SK-N-SH treated with all-trans-retinoic acid at 6 μM for 48 hours (cell line): ENCODE results near the gene ESAM.
A peak's percentile ranks its signal among the peaks of the same experiment; 100 is the strongest.

Experiments
- ATAC-seq: fragments of 200-7000 bp; cut with Tn5 transposase; 3 replicates; pipeline ENCODE4 v1.9.1; 2020; ENCODE audit warnings: mild to moderate bottlenecking, moderate library complexity
- ARNTL ChIP-seq: fragments of 450-650 bp; formaldehyde crosslinking; IDR thresholded peaks from 2 replicates; pipeline ENCODE4 v1.5.0; 2020; ENCODE audit warnings: low read depth, mild to moderate bottlenecking, moderate library complexity, borderline replicate concordance
- BACH2 ChIP-seq: fragments of 250-450 bp; sonication (Bioruptor Pico); IDR thresholded peaks from 2 replicates; pipeline ENCODE4 v1.9.0; 2021; ENCODE audit warnings: mild to moderate bottlenecking, borderline replicate concordance
- CSDC2 ChIP-seq: fragments of 250-450 bp; sonication (Bioruptor Pico); IDR thresholded peaks from 2 replicates; pipeline ENCODE4 v1.5.0; 2020; ENCODE audit warnings: mild to moderate bottlenecking, moderate library complexity
- ESRRG ChIP-seq: fragments of 250-450 bp; sonication (Bioruptor Pico); IDR thresholded peaks from 2 replicates; pipeline ENCODE4 v1.6.1; 2021; ENCODE audit warnings: mild to moderate bottlenecking
- GLIS3 ChIP-seq: fragments of 250-450 bp; sonication (Bioruptor Pico); IDR thresholded peaks from 2 replicates; pipeline ENCODE4 v1.5.0; 2020; ENCODE audit warnings: mild to moderate bottlenecking, moderate library complexity
- ISL1 ChIP-seq: fragments of 250-450 bp; sonication (Bioruptor Pico); IDR thresholded peaks from 2 replicates; pipeline ENCODE4 v2.1.2; 2022; ENCODE audit warnings: mild to moderate bottlenecking, moderate library complexity
- PPARA ChIP-seq: fragments of 250-450 bp; sonication (Bioruptor Pico); IDR thresholded peaks from 2 replicates; pipeline ENCODE4 v1.5.0; 2020; ENCODE audit warnings: mild to moderate bottlenecking, borderline replicate concordance
- RARB ChIP-seq: fragments of 250-450 bp; sonication (Bioruptor Pico); IDR thresholded peaks from 2 replicates; pipeline ENCODE4 v1.8.0; 2021; ENCODE audit warnings: mild to moderate bottlenecking, moderate library complexity
- SNAI2 ChIP-seq: fragments of 250-450 bp; sonication (Bioruptor Pico); IDR thresholded peaks from 2 replicates; pipeline ENCODE4 v1.5.0; 2020; ENCODE audit warnings: mild to moderate bottlenecking, moderate library complexity
- TCF4 ChIP-seq: fragments of 250-450 bp; sonication (Bioruptor Pico); IDR thresholded peaks from 2 replicates; pipeline ENCODE4 v1.8.0; 2021; ENCODE audit warnings: mild to moderate bottlenecking, moderate library complexity, borderline replicate concordance
- TOX ChIP-seq: fragments of 250-450 bp; sonication (Bioruptor Pico); IDR thresholded peaks from 2 replicates; pipeline ENCODE4 v1.8.0; 2021; ENCODE audit warnings: mild to moderate bottlenecking, moderate library complexity, borderline replicate concordance
- ZC3H10 ChIP-seq: fragments of 250-450 bp; sonication (Bioruptor Pico); IDR thresholded peaks from 2 replicates; pipeline ENCODE4 v1.5.1; 2021; ENCODE audit warnings: mild to moderate bottlenecking, moderate library complexity
- ZFP3 ChIP-seq: fragments of 250-450 bp; sonication (Bioruptor Pico); IDR thresholded peaks from 2 replicates; pipeline ENCODE4 v1.5.0; 2020; ENCODE audit warnings: mild to moderate bottlenecking, moderate library complexity
- ZFP30 ChIP-seq: fragments of 450-650 bp; formaldehyde crosslinking; IDR thresholded peaks from 2 replicates; pipeline ENCODE4 v1.5.0; 2022; ENCODE audit warnings: mild to moderate bottlenecking, moderate library complexity
- ZNF565 ChIP-seq: fragments of 450-650 bp; formaldehyde crosslinking; conservative IDR thresholded peaks from 2 replicates; pipeline ENCODE4 v1.5.0; 2020; ENCODE audit warnings: low read depth, mild to moderate bottlenecking, moderate library complexity
- ZNF70 ChIP-seq: fragments of 450-650 bp; formaldehyde crosslinking; IDR thresholded peaks from 2 replicates; pipeline ENCODE4 v1.5.0; 2020; ENCODE audit warnings: mild to moderate bottlenecking, moderate library complexity
- ZNF8 ChIP-seq: fragments of 450-650 bp; formaldehyde crosslinking; IDR thresholded peaks from 2 replicates; pipeline ENCODE4 v1.5.0; 2020; ENCODE audit warnings: mild to moderate bottlenecking, moderate library complexity
- TF ChIP-seq, protein P1 (sequence below): fragments of 250-450 bp; sonication (Bioruptor Pico); IDR thresholded peaks from 2 replicates; pipeline ENCODE4 v1.5.1; 2020; ENCODE audit warnings: low read depth, mild to moderate bottlenecking, moderate library complexity
- TF ChIP-seq, protein P2 (sequence below): fragments of 250-450 bp; sonication (Bioruptor Pico); IDR thresholded peaks from 2 replicates; pipeline ENCODE4 v1.8.0; 2021; ENCODE audit warnings: low read depth, mild to moderate bottlenecking, moderate library complexity, borderline replicate concordance
- TF ChIP-seq, protein P3 (sequence below): fragments of 250-450 bp; sonication (Bioruptor Pico); IDR thresholded peaks from 2 replicates; pipeline ENCODE4 v1.8.0; 2020; ENCODE audit warnings: mild to moderate bottlenecking, moderate library complexity, borderline replicate concordance

The ESAM gene

DNA sequence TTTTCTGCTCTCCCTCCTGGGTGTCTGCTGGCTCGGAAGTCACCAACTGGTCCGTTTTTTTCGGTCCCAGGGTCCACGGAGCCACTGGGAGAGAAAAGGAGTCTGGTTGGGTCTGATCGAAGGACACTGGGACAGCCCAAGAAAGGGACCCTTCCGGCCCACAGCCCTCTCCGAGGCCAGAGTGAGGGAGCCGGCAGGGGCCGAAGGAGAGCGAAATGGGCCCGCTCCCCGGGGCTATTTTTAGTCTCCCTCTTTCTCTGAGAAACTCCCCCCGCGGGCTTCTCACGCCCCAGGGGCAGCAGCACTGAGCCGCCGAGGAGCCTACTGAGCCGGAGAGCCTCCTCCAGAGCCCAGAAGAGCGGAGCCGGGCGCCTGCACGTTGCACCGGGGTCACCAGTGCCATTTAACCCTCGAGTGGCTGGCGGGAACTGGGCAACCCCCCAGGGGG lies 1.9 kb downstream of the ESAM start:
- TF ChIP-seq ZFP3 (CRISPR knock-in tag) (no peak), ZNF70 (CRISPR knock-in tag) (no peak), TCF4 (CRISPR knock-in tag) (no peak), SNAI2 (CRISPR knock-in tag) (no peak), ESRRG (CRISPR knock-in tag) (no peak), ARNTL (CRISPR knock-in tag) (no peak), CSDC2 (CRISPR knock-in tag) (no peak), ZNF8 (CRISPR knock-in tag) (no peak), ZFP30 (CRISPR knock-in tag) (no peak), PPARA (no peak), GLIS3 (CRISPR knock-in tag) (no peak)
- ATAC-seq = no peak

DNA sequence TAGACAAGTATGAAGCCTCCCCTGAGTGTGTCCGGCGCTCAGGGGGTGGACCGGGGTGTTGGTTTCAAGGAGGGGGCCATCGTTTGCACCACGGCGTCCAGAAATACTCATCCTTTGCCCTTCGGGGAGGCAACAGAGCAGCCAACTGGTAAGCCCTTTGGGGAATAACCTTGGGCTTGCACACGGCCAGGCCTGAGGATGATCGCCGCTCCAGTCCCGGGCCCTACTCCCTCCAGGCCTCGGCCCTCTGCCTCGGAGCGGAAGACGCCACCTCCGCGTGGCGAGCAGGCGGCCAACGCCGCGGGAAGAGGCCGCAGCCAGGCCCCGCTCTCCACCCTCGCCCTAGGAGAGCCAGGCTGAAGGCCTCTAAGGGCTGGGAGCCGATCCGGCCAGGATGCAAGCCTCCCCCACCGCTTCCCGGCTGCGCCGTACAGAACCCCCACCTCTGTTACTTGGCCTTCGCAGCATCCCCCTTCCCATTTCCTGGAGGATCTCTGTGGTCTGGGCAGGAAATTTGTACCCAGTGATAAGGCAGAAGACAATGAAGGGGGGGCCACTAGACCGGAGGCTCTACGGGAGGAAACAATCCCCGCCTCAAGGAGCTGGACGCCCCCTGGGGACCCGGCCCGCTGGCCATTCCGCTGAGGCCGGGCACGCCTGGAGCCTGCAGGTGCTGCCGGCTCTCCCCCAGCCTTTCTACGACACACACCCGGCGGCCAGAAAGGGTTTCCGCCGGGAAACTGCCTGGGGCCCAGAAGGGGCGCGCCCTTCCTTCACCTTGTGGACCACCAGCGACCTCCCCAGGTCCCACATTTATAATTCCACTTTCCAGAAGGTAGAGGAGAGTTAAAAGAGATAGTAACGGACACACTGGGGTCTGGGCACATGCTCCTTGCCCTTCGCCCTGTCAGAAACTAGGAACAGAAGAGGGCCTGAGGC lies 2.6 kb downstream of the ESAM start:
- ATAC-seq = no peak
- no peak for TF ChIP-seq TCF4 (CRISPR knock-in tag)
- TF ChIP-seq, protein P1, sequence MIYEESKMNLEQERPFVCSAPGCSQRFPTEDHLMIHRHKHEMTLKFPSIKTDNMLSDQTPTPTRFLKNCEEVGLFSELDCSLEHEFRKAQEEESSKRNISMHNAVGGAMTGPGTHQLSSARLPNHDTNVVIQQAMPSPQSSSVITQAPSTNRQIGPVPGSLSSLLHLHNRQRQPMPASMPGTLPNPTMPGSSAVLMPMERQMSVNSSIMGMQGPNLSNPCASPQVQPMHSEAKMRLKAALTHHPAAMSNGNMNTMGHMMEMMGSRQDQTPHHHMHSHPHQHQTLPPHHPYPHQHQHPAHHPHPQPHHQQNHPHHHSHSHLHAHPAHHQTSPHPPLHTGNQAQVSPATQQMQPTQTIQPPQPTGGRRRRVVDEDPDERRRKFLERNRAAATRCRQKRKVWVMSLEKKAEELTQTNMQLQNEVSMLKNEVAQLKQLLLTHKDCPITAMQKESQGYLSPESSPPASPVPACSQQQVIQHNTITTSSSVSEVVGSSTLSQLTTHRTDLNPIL = no peak
- TF ChIP-seq, protein P2, sequence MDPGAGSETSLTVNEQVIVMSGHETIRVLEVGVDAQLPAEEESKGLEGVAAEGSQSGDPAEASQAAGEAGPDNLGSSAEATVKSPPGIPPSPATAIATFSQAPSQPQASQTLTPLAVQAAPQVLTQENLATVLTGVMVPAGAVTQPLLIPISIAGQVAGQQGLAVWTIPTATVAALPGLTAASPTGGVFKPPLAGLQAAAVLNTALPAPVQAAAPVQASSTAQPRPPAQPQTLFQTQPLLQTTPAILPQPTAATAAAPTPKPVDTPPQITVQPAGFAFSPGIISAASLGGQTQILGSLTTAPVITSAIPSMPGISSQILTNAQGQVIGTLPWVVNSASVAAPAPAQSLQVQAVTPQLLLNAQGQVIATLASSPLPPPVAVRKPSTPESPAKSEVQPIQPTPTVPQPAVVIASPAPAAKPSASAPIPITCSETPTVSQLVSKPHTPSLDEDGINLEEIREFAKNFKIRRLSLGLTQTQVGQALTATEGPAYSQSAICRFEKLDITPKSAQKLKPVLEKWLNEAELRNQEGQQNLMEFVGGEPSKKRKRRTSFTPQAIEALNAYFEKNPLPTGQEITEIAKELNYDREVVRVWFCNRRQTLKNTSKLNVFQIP = no peak
- TF ChIP-seq SNAI2 (CRISPR knock-in tag) = no peak
- TF ChIP-seq, protein P3, sequence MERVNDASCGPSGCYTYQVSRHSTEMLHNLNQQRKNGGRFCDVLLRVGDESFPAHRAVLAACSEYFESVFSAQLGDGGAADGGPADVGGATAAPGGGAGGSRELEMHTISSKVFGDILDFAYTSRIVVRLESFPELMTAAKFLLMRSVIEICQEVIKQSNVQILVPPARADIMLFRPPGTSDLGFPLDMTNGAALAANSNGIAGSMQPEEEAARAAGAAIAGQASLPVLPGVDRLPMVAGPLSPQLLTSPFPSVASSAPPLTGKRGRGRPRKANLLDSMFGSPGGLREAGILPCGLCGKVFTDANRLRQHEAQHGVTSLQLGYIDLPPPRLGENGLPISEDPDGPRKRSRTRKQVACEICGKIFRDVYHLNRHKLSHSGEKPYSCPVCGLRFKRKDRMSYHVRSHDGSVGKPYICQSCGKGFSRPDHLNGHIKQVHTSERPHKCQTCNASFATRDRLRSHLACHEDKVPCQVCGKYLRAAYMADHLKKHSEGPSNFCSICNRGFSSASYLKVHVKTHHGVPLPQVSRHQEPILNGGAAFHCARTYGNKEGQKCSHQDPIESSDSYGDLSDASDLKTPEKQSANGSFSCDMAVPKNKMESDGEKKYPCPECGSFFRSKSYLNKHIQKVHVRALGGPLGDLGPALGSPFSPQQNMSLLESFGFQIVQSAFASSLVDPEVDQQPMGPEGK (CRISPR knock-in tag) = no peak
- no peak for TF ChIP-seq ZNF565 (CRISPR knock-in tag)
- TF ChIP-seq RARB (CRISPR knock-in tag) = no peak
- no peak for TF ChIP-seq GLIS3 (CRISPR knock-in tag)
- no peak for TF ChIP-seq ZNF70 (CRISPR knock-in tag)

DNA sequence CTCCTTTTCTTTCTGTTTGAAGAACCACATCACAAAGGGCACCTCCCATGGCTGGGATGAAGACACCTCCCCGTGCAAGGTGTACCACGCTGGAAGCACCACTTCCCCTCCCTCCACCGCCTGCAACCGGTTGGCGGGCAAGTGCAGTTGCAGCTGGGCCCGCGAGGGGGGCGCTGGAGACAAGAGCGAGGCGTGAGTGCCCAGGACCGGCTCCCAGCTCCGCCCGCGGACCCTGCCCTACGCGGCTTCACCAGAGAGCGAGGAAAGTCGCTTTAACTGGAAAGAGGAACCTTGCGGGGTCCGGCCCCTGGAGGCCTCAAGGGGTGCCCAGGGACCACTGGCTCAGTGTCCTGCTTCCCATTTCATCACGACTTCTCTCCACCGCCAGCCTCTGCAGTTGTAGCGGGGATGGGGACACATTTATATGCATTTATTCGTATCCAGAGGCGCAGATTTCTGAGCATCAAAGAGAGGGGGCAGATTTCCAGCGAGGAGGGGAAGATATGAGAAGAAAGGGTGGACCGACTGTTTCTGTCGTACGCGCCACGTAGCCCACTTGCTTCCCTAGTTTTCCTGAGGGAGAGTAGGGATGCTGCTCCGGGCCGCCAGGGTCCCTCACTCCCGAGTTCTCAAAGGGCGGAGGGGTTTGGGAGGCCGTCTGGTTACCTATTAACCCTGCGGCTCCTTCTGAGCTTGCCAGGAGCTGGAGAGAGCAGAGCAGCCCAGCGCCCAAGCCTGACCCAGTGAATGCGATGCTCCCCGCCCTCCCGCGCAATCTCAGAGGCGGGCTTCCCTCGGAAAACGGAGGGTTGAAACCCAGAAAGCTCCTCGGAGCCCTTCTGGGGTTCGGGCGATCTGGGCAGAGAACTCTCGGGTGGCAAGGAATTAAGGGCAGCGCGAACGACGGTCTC lies 3.5 kb downstream of the ESAM start:
- peak; percentile 83 for ATAC-seq

More for the DNA sequence above, 3.5 kb downstream of the ESAM start:
- TF ChIP-seq ZFP30 (CRISPR knock-in tag) (no peak), RARB (CRISPR knock-in tag) (no peak), ZNF565 (CRISPR knock-in tag) (no peak), BACH2 (CRISPR knock-in tag) (no peak), TCF4 (CRISPR knock-in tag) (no peak), ISL1 (CRISPR knock-in tag) (no peak), ARNTL (CRISPR knock-in tag) (no peak), TOX (no peak), GLIS3 (CRISPR knock-in tag) (no peak), CSDC2 (CRISPR knock-in tag) (no peak), ZNF70 (CRISPR knock-in tag) (no peak), PPARA (no peak), ZC3H10 (no peak)
- TF ChIP-seq, protein P1 = no peak
- TF ChIP-seq, protein P2 = no peak
